Loucy (cell line): ENCODE measurements around the gene DUSP5.

ENCODE experiments used
- H2AFZ ChIP-seq: fragments of 200-600 bp; sonication (generic); 2 replicates; pipeline ENCODE4 v1.6.0; 2016; ENCODE audit warnings: antibody characterized with exemption, mild to moderate bottlenecking, low read length, moderate library complexity
- H3F3A ChIP-seq: fragments of 200-600 bp; 2 replicates; pipeline ENCODE4 v1.6.0; 2016; ENCODE audit warnings: antibody characterized with exemption, low read depth, mild to moderate bottlenecking
- H3K27me3 ChIP-seq: fragments of 200-600 bp; sonication (generic); 2 replicates; pipeline ENCODE4 v1.6.1; 2014; ENCODE audit warnings: low read length, mild to moderate bottlenecking; ENCODE audit not compliant: insufficient read depth, poor library complexity, severe bottlenecking
- H3K36me3 ChIP-seq: fragments of 200-600 bp; sonication (generic); 2 replicates; pipeline ENCODE4 v1.6.1; 2016; ENCODE audit warnings: low read length; ENCODE audit not compliant: insufficient read depth
- H3K4me1 ChIP-seq: fragments of 200-600 bp; sonication (generic); 2 replicates; pipeline ENCODE4 v1.5.1; 2014; ENCODE audit warnings: low read length, mild to moderate bottlenecking; ENCODE audit not compliant: insufficient read depth, poor library complexity, severe bottlenecking
- H3K4me2 ChIP-seq: fragments of 200-600 bp; sonication (generic); 2 replicates; pipeline ENCODE4 v1.6.0; 2014; ENCODE audit warnings: antibody characterized with exemption, low read length, low read depth, mild to moderate bottlenecking; ENCODE audit not compliant: poor library complexity, severe bottlenecking
- H3K4me3 ChIP-seq: fragments of 200-600 bp; sonication (generic); 2 replicates; pipeline ENCODE4 v1.5.1; 2014; ENCODE audit warnings: low read length, mild to moderate bottlenecking, mixed read lengths; ENCODE audit not compliant: poor library complexity, severe bottlenecking
- H3K79me2 ChIP-seq: fragments of 200-600 bp; sonication (generic); 2 replicates; pipeline ENCODE4 v1.6.1; 2014; ENCODE audit warnings: low read length; ENCODE audit not compliant: insufficient read depth
- H3K9ac ChIP-seq: fragments of 200-600 bp; sonication (generic); 2 replicates; pipeline ENCODE4 v1.6.0; 2014; ENCODE audit warnings: mild to moderate bottlenecking, low read depth, low read length, moderate library complexity; ENCODE audit not compliant: poor library complexity, severe bottlenecking
- H3K9me2 ChIP-seq: fragments of 200-600 bp; sonication (generic); replicated peaks from 2 replicates; pipeline ENCODE4 v1.6.1; 2016; ENCODE audit warnings: low read depth, low read length, mixed read lengths
- H3K9me3 ChIP-seq: fragments of 200-600 bp; sonication (generic); 2 replicates; pipeline ENCODE4 v1.6.1; 2014; ENCODE audit warnings: mild to moderate bottlenecking, antibody characterized with exemption, low read length, low read depth; ENCODE audit not compliant: insufficient read depth
- H4K20me1 ChIP-seq: fragments of 200-600 bp; sonication (generic); 2 replicates; pipeline ENCODE4 v1.6.0; 2014; ENCODE audit warnings: antibody characterized with exemption, low read length, mild to moderate bottlenecking; ENCODE audit not compliant: insufficient read depth, poor library complexity, severe bottlenecking
- EZH2phosphoT487 ChIP-seq: fragments of 200-600 bp; IDR thresholded peaks from 2 replicates; pipeline ENCODE4 v1.6.1; 2018; ENCODE audit warnings: antibody characterized with exemption, mild to moderate bottlenecking, moderate library complexity, borderline replicate concordance
- TF ChIP-seq, protein P1 (sequence below): fragments of 200-600 bp; sonication (generic); conservative IDR thresholded peaks from 2 replicates; pipeline ENCODE4 v1.5.1; 2014; ENCODE audit warnings: mild to moderate bottlenecking, antibody characterized with exemption, low read length

DUSP5 gene

DNA sequence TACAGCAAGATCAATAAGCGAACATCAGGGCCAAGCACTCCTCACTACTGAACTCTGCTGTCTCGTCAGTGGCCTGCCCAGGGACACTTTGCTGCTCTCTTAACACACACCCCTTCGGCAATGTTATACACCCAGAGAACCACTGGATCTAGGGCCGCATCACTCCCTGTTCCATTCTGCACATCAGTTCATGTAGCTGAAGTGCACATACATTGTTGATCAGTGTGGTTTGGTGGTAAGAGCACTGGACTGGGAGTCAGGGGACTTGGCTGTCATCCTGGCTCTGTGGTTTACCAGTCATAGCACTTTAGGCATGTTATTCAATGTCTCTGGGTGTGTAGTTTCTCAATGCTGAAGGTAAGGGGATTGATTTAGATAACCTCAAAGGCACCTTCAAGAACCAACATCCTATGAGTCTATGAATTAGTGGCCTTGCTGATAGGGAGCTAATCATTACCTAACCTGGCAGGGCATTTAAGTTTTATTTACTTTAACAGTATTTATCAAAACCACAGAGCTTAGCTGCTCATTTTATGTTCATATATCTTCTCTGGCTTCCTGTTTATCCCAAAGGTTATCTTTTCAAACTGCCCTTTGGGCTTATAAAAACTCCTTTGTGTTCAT lies 24.8 kb downstream of the DUSP5 start:
- Histone ChIP-seq H3K79me2 (no peaks in the 10 kb centered on the region), H3K27me3 (no peaks in the 10 kb centered on the region), H3K9ac (no peak overlapping the region), H3K9me2 (no peaks in the 10 kb centered on the region), H3K4me1 (peaks cover 8% of the 10 kb centered on the region), H3K4me2 (no peak overlapping the region), H3K4me3 (no peak overlapping the region), H3F3A (no peaks in the 10 kb centered on the region), H4K20me1 (no peaks in the 10 kb centered on the region), H3K9me3 (no peaks in the 10 kb centered on the region), H2AFZ (no peak overlapping the region), H3K36me3 (no peaks in the 10 kb centered on the region)
- no peak for TF ChIP-seq EZH2phosphoT487
- TF ChIP-seq, protein P1, sequence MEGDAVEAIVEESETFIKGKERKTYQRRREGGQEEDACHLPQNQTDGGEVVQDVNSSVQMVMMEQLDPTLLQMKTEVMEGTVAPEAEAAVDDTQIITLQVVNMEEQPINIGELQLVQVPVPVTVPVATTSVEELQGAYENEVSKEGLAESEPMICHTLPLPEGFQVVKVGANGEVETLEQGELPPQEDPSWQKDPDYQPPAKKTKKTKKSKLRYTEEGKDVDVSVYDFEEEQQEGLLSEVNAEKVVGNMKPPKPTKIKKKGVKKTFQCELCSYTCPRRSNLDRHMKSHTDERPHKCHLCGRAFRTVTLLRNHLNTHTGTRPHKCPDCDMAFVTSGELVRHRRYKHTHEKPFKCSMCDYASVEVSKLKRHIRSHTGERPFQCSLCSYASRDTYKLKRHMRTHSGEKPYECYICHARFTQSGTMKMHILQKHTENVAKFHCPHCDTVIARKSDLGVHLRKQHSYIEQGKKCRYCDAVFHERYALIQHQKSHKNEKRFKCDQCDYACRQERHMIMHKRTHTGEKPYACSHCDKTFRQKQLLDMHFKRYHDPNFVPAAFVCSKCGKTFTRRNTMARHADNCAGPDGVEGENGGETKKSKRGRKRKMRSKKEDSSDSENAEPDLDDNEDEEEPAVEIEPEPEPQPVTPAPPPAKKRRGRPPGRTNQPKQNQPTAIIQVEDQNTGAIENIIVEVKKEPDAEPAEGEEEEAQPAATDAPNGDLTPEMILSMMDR = no peak

DNA sequence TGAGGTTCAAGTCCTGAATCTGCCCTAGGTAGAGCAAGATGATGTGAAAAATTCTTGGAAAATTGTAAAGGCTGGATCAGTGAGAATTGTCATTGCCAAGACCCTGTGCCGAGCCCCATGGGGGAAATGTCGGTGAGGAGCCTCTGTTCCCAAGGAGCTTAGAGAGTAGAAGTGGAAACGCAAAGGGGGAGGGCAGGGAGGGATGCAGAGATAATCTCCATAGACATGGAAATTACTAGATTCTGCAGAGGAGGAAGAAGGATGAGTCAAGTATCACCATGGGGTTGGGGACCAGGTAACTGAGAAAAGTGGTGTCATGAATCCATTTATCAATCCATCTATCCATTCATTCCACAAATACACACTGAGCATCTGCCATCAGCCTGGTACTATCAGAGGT lies 26.0 kb downstream of the DUSP5 start:
- Histone ChIP-seq H3K27me3 (no peaks in the 10 kb centered on the region), H4K20me1 (no peaks in the 10 kb centered on the region), H3K36me3 (no peaks in the 10 kb centered on the region), H3K4me3 (no peak overlapping the region), H3K4me2 (no peak overlapping the region), H3K9me3 (no peaks in the 10 kb centered on the region), H3F3A (no peaks in the 10 kb centered on the region), H3K9me2 (no peaks in the 10 kb centered on the region), H2AFZ (no peak overlapping the region), H3K79me2 (no peaks in the 10 kb centered on the region), H3K9ac (no peak overlapping the region), H3K4me1 (peaks cover 8% of the 10 kb centered on the region)
- TF ChIP-seq, protein P1 = no peak

DNA sequence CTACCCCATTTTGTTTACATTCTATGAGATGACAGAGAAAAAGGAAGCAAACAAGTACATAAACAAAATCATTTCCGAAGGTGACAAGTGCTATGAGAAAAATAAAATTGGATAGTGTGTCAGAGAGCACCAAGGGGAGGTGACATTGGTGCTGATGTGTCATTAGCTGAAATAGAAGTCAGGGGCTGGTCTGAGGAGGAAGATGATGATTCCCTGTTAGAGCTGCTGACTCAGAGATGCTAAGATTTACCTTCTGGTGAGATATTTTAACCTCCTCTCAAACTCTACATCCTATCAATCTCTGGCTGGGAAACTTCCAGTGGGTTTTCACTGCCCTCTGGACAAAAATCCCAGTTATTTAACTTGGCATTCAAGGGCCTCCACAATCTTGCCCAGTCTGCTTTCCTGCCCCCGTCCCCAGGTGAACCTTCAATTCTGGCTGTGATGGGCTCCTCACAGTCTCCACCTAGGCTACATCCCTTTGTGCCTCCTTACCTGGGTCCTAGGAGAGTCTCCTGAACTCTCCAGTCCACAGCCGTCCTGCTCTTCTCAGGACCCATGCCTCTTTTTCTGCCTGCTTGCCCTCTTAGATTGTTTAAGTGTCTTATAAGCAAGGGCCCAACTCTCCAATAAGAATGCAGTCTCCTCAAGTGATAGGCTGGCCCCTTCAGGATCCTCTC lies 26.6 kb downstream of the DUSP5 start:
- Histone ChIP-seq H3K4me3 (no peak overlapping the region), H3K4me2 (no peak overlapping the region), H2AFZ (no peak overlapping the region), H3K79me2 (no peaks in the 10 kb centered on the region), H3K36me3 (no peaks in the 10 kb centered on the region), H3K9me3 (no peaks in the 10 kb centered on the region), H3K9ac (no peak overlapping the region), H3K4me1 (peaks cover 8% of the 10 kb centered on the region), H3F3A (no peaks in the 10 kb centered on the region), H4K20me1 (no peaks in the 10 kb centered on the region), H3K9me2 (no peaks in the 10 kb centered on the region), H3K27me3 (no peaks in the 10 kb centered on the region)
- TF ChIP-seq EZH2phosphoT487 = no peak
- TF ChIP-seq, protein P1 = no peak
